HCT116 (cell line): ENCODE data around the gene APOBEC3B. TPM values are rescaled to one million over a fixed set of nuclear protein-coding genes. Genes with fewer than 3 reads are reported as not detected.

Experiments
- ATAC-seq: fragments of 200-7000 bp; cut with Tn5 transposase; 2 replicates; pipeline ENCODE4 v1.9.1; 2020; ENCODE audit warnings: mild to moderate bottlenecking, moderate library complexity
- BruUV-seq: library from RNA; stranded (reverse); fragments of 400-500 nt; replicated peaks from 2 replicates; lab custom pipeline; 2021; lab: Mats Ljungman, UMichigan
- CTCF ChIA-PET: fragments of 300-600 bp; sonication (Branson Sonifier 250); formaldehyde crosslinking; loops from one replicate; lab custom pipeline; 2021; ENCODE audit warnings: antibody characterized with exemption; lab: Charles Lee
- POLR2A ChIA-PET: fragments of 300-600, 350-600 bp; sonication (Branson Sonifier 250); formaldehyde crosslinking; loops from one replicate; lab custom pipeline; 2021; ENCODE audit warnings: antibody characterized with exemption; lab: Charles Lee
- RAD21 ChIA-PET, 2 experiments: fragments of 300-600 bp; sonication (Branson Sonifier 250); formaldehyde crosslinking; loops; one replicate each; lab custom pipeline; 2023; ENCODE audit warnings: low total read pairs in 2 of 2; ENCODE audit not compliant: uncharacterized antibody in 2 of 2, unreplicated experiment in 2 of 2, low non-redundant PET in 1 of 2; lab: Charles Lee
- DNase-seq: peaks from one replicate; pipeline ENCODE4 v3.0.0-alpha.2; 2010; ENCODE audit warnings: low read depth, low spot score
- H2AFZ ChIP-seq: fragments of 200-600 bp; shearing (Covaris generic), sonication (generic); 2 replicates; pipeline ENCODE4 v1.6.1; 2017; ENCODE audit warnings: low read depth, mixed run types, mixed read lengths, antibody characterized with exemption, low read length; ENCODE audit not compliant: poor library complexity, severe bottlenecking
- H3K27ac ChIP-seq: 2 replicates; pipeline ENCODE4 v1.5.1; 2012; ENCODE audit warnings: low read depth, low read length
- H3K27me3 ChIP-seq: fragments of 200-600 bp; sonication (generic); 2 replicates; pipeline ENCODE4 v1.6.1; 2016; ENCODE audit warnings: mixed run types, low read length, mixed read lengths; ENCODE audit not compliant: insufficient read depth
- H3K36me3 ChIP-seq, 2 experiments: fragments of 200-500 bp in 1 of 2; fragments of 200-600 bp in 1 of 2; sonication (Bioruptor generic) in 1 of 2; sonication (generic) in 1 of 2; 2 replicates each; pipeline versions ENCODE4 v1.5.1 to v1.6.1; 2014 to 2016; ENCODE audit warnings: low read length in 2 of 2, inconsistent platforms in 1 of 2, mixed read lengths in 1 of 2, mixed run types in 1 of 2; ENCODE audit not compliant: insufficient read depth in 2 of 2, control insufficient read depth in 1 of 2
- H3K4me1 ChIP-seq, 2 experiments: fragments of 200-600 bp in 1 of 2; sonication (generic) in 1 of 2; 2 replicates each; pipeline versions ENCODE4 v1.5.1 to v1.6.1; 2012 to 2017; ENCODE audit warnings: low read length in 2 of 2, inconsistent platforms in 1 of 2, mild to moderate bottlenecking in 1 of 2, mixed read lengths in 1 of 2, mixed run types in 1 of 2, moderate library complexity in 1 of 2; ENCODE audit not compliant: insufficient read depth in 2 of 2, control insufficient read depth in 1 of 2
- H3K4me2 ChIP-seq: fragments of 200-600 bp; sonication (generic); 2 replicates; pipeline ENCODE4 v1.6.1; 2017; ENCODE audit warnings: mixed run types, low read length, mixed read lengths
- H3K4me3 ChIP-seq, 2 experiments: fragments of 200-600 bp in 1 of 2; sonication (generic) in 1 of 2; replicated peaks in 1 of 2; 2 replicates each; pipeline ENCODE4 v1.5.1; 2011 to 2016; ENCODE audit warnings: low read length in 2 of 2, control low read depth in 1 of 2, low read depth in 1 of 2, mild to moderate bottlenecking in 1 of 2, mixed read lengths in 1 of 2, mixed run types in 1 of 2
- H3K79me2 ChIP-seq: fragments of 200-600 bp; sonication (generic); 2 replicates; pipeline ENCODE4 v1.6.1; 2017; ENCODE audit warnings: mild to moderate bottlenecking, mixed run types, low read length, moderate library complexity, mixed read lengths; ENCODE audit not compliant: insufficient read depth
- H3K9ac ChIP-seq: fragments of 200-600 bp; sonication (generic); 2 replicates; pipeline ENCODE4 v1.6.1; 2016; ENCODE audit warnings: low read length, mixed read lengths
- H3K9me2 ChIP-seq: fragments of 200-600 bp; sonication (generic), shearing (Covaris generic); 2 replicates; pipeline ENCODE4 v1.6.1; 2017; ENCODE audit warnings: mixed run types, mild to moderate bottlenecking, moderate library complexity; ENCODE audit not compliant: insufficient read depth
- H3K9me3 ChIP-seq, 2 experiments: fragments of 200-500 bp in 1 of 2; fragments of 200-600 bp in 1 of 2; sonication (Bioruptor generic) in 1 of 2; sonication (generic) in 1 of 2; 2 replicates each; pipeline ENCODE4 v1.6.1; 2014 to 2017; ENCODE audit warnings: low read length in 2 of 2, mixed read lengths in 2 of 2, inconsistent platforms in 1 of 2, low read depth in 1 of 2, mild to moderate bottlenecking in 1 of 2, mixed run types in 1 of 2, moderate library complexity in 1 of 2; ENCODE audit not compliant: control insufficient read depth in 1 of 2, insufficient read depth in 1 of 2
- H4K20me1 ChIP-seq: fragments of 200-600 bp; sonication (generic), shearing (Covaris generic); 2 replicates; pipeline ENCODE4 v1.6.1; 2017; ENCODE audit warnings: mixed run types, mild to moderate bottlenecking, moderate library complexity; ENCODE audit not compliant: insufficient read depth
- CBX3 ChIP-seq: IDR thresholded peaks from 2 replicates; pipeline ENCODE4 v1.6.1; 2012; ENCODE audit warnings: low read depth
- CEBPB ChIP-seq: IDR thresholded peaks from 2 replicates; pipeline ENCODE4 v1.6.1; 2012; ENCODE audit warnings: low read depth
- EGR1 ChIP-seq: IDR thresholded peaks from 2 replicates; pipeline ENCODE4 v1.6.1; 2012; ENCODE audit warnings: low read depth
- ELF1 ChIP-seq: IDR thresholded peaks from 2 replicates; pipeline ENCODE4 v1.6.1; 2012; ENCODE audit warnings: low read depth, borderline replicate concordance
- EZH2 ChIP-seq: fragments of 200-600 bp; sonication (generic); IDR thresholded peaks from 2 replicates; pipeline ENCODE4 v1.6.1; 2017; ENCODE audit warnings: antibody characterized with exemption, mixed run types
- EZH2phosphoT487 ChIP-seq: fragments of 200-600 bp; IDR thresholded peaks from 2 replicates; pipeline ENCODE4 v1.6.1; 2018; ENCODE audit warnings: antibody characterized with exemption, borderline replicate concordance
- FOSL1 ChIP-seq: IDR thresholded peaks from 2 replicates; pipeline ENCODE4 v1.6.1; 2012; ENCODE audit warnings: low read depth
- JUND ChIP-seq: IDR thresholded peaks from 2 replicates; pipeline ENCODE4 v1.6.1; 2012
- MAX ChIP-seq: IDR thresholded peaks from 2 replicates; pipeline ENCODE4 v1.6.1; 2012
- POLR2AphosphoS5 ChIP-seq: IDR thresholded peaks from 2 replicates; pipeline ENCODE4 v1.6.1; 2011; ENCODE audit warnings: mild to moderate bottlenecking, low read depth, low read length, moderate library complexity
- RAD21 ChIP-seq: IDR thresholded peaks from 2 replicates; pipeline ENCODE4 v1.6.1; 2012; ENCODE audit warnings: low read depth, mild to moderate bottlenecking
- REST ChIP-seq: IDR thresholded peaks from 2 replicates; pipeline ENCODE4 v1.6.1; 2012; ENCODE audit warnings: low read depth
- SIN3A ChIP-seq: IDR thresholded peaks from 2 replicates; pipeline ENCODE4 v1.6.1; 2012; ENCODE audit warnings: low read depth
- SP1 ChIP-seq: IDR thresholded peaks from 2 replicates; pipeline ENCODE4 v1.6.1; 2012; ENCODE audit warnings: low read depth
- YY1 ChIP-seq: IDR thresholded peaks from 2 replicates; pipeline ENCODE4 v1.6.1; 2011; ENCODE audit warnings: low read length, low read depth, moderate library complexity, mild to moderate bottlenecking; ENCODE audit not compliant: insufficient replicate concordance; ENCODE audit errors: extremely low read depth
- ZBTB33 ChIP-seq: IDR thresholded peaks from 2 replicates; pipeline ENCODE4 v1.6.1; 2011; ENCODE audit warnings: mild to moderate bottlenecking, low read length, moderate library complexity; ENCODE audit not compliant: insufficient replicate concordance; ENCODE audit errors: extremely low read depth
- ZFX ChIP-seq: fragments of 450-650 bp; IDR thresholded peaks from 2 replicates; pipeline ENCODE4 v1.6.1; 2017
- intact Hi-C: fragments of 100-400 bp; cut with micrococcal nuclease; formaldehyde crosslinking; loops from 2 replicates; pipeline ENCODE4 v1.10.0; 2022
- total RNA-seq: library from RNA; stranded (reverse); gene quantifications from one replicate; pipeline ENCODE4 v1.2.1, GENCODE V29; 2021; ENCODE audit not compliant: unreplicated experiment

APOBEC3B gene
- total RNA-seq, 1 experiment from 2014 or later, result 10.3 TPM

GRCh38 chr22:38996105-38996504, 14.0 kb downstream of the APOBEC3B start:
- Histone ChIP-seq H3K4me2 (no peak overlapping the region), H2AFZ (no peak overlapping the region), H3K9me2 (no peaks in the 10 kb centered on the region), H3K4me1 (no peaks in the 10 kb centered on the region), H3K79me2 (no peaks in the 10 kb centered on the region), H4K20me1 (no peaks in the 10 kb centered on the region), H3K27ac (no peak overlapping the region), H3K4me3 (no peak overlapping the region), H3K36me3 (no peaks in the 10 kb centered on the region), H3K9ac (no peak overlapping the region), H3K27me3 (no peaks in the 10 kb centered on the region), H3K9me3 (no peaks in the 10 kb centered on the region)
- ChIA-PET POLR2A (no interaction called here), CTCF (no interaction called here), RAD21 (no interaction called here)
- intact Hi-C loops, result no loop called here
- DNase-seq (no peak), ATAC-seq (no peak)
- no TSS peak for BruUV-seq
- TF ChIP-seq JUND (no peak), POLR2AphosphoS5 (no peak), SP1 (no peak), CBX3 (no peak), ELF1 (no peak)

- H3K4me2 ChIP-seq, result no peak overlapping the region
- TF ChIP-seq POLR2AphosphoS5 (no peak), ELF1 (no peak), EGR1 (no peak), EZH2phosphoT487 (no peak), CBX3 (no peak), SP1 (no peak), ZFX (no peak), MAX (no peak), REST (no peak), SIN3A (no peak), CEBPB (no peak), YY1 (no peak), RAD21 (no peak), EZH2 (no peak), FOSL1 (no peak), ZBTB33 (no peak)
- CTCF ChIA-PET, result no interaction called here
- POLR2A ChIA-PET, result no interaction called here
- ATAC-seq (no peak), DNase-seq (no peak)
- no peaks in the 10 kb centered on the region for H3K79me2 ChIP-seq
- RAD21 ChIA-PET, result no interaction called here
- no TSS peak for BruUV-seq
- no peaks in the 10 kb centered on the region for H3K9me3 ChIP-seq
- H3K36me3 ChIP-seq, result no peaks in the 10 kb centered on the region
- H3K27ac ChIP-seq, result no peak overlapping the region
- no peak overlapping the region for H2AFZ ChIP-seq
- intact Hi-C loops, result no loop called here
- H3K9me2 ChIP-seq, result no peaks in the 10 kb centered on the region
- H3K4me1 ChIP-seq, result peaks cover under 1% of the 10 kb centered on the region in 2 experiments; a peak in 2 of 4 replicates
- H3K4me3 ChIP-seq, result no peak overlapping the region
- no peaks in the 10 kb centered on the region for H3K27me3 ChIP-seq
- H4K20me1 ChIP-seq, result no peaks in the 10 kb centered on the region
- H3K9ac ChIP-seq, result no peak overlapping the region
These were observed 15.4 kb downstream of the APOBEC3B start for GRCh38 chr22:38997518-38997917.
